Spleen (tissue), 7 donors: ENCODE results near the gene PHEX.

Experiments
- POLR2A ChIP-seq, 3 donors: fragments of 450-650 bp; IDR thresholded peaks; one replicate each; pipeline ENCODE4 v1.5.1; 2017; ENCODE audit warnings: antibody characterized with exemption in 3 of 3, mild to moderate bottlenecking in 1 of 3
- POLR2AphosphoS5 ChIP-seq, 3 donors: sonication (generic); formaldehyde crosslinking; IDR thresholded peaks; one replicate each; pipeline ENCODE4 v1.5.1; 2017; ENCODE audit warnings: antibody characterized with exemption in 3 of 3
- TF ChIP-seq, protein P1 (sequence below), 11 experiments: fragments of 200-600 bp in 7 of 11; fragments of 450-650 bp in 4 of 11; sonication (generic) in 4 of 11; IDR thresholded peaks in 8 of 11; conservative IDR thresholded peaks in 3 of 11; 1 replicate in 7 of 11; 2 replicates in 4 of 11; pipeline versions ENCODE4 v1.4.0 to v1.8.0; 2016 to 2021; ENCODE audit warnings: antibody characterized with exemption in 11 of 11, inconsistent platforms in 4 of 11, mild to moderate bottlenecking in 1 of 11
- donor health status: DM: no; HTN: no; CAD: no; lungs with moderate emphysema.
- donor health status: DM: no; HTN: no; CAD: no.
- donor health status: DM: no; HTN: no; CAD: no.

DNA sequence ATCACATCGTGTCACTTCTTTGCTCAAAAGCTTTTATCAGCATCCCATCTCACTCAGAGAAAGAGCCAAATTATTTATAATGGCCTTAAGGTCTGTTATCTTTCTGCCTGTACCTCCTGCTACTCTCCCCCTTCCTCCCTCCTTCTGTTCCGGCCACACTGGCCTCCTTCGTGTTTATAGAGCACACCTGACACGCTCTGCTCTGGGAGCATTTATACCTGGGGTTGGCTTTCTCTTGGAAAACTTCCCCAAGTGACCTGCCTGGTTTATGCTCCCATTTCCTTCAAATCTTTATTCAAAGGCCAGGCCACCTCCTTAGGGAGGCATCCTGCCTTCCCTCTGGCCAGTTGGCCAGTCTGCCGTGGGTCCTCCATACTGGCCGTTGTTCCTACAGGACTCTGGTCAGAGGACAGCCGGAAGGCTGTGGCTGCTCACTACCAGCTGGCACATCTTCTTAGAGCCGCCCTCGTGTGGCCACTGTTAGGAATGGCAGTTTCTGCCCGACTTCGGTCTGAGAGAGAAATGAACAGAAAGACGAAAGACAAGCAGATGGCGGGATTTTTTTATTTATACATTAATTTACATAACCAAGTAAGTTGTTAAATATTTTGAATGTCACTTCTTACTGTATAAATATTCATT, 160.4 kb downstream of the PHEX start:
- TF ChIP-seq, protein P1, sequence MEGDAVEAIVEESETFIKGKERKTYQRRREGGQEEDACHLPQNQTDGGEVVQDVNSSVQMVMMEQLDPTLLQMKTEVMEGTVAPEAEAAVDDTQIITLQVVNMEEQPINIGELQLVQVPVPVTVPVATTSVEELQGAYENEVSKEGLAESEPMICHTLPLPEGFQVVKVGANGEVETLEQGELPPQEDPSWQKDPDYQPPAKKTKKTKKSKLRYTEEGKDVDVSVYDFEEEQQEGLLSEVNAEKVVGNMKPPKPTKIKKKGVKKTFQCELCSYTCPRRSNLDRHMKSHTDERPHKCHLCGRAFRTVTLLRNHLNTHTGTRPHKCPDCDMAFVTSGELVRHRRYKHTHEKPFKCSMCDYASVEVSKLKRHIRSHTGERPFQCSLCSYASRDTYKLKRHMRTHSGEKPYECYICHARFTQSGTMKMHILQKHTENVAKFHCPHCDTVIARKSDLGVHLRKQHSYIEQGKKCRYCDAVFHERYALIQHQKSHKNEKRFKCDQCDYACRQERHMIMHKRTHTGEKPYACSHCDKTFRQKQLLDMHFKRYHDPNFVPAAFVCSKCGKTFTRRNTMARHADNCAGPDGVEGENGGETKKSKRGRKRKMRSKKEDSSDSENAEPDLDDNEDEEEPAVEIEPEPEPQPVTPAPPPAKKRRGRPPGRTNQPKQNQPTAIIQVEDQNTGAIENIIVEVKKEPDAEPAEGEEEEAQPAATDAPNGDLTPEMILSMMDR (IDR thresholded peaks at IDR 0.05 in 8 of 11, conservative IDR thresholded peaks at IDR 0.05 in 3 of 11), result peak; percentile 35 to 82 (median 72)
- no peak for TF ChIP-seq POLR2AphosphoS5 (IDR thresholded peaks at IDR 0.05)
- no peak for TF ChIP-seq POLR2A (IDR thresholded peaks at IDR 0.05)
